ENCODE data around the gene SNRNP25.

GRCh38 chr16:44655-45054 lies 9.0 kb upstream of the SNRNP25 start:
- TF ChIP-seq CTCF (IDR thresholded peaks at IDR 0.05; ENCODE audit: insufficient read depth, low read length, poor library complexity, severe bottlenecking): no peak
- no peak for TF ChIP-seq EZH2phosphoT487 (conservative IDR thresholded peaks at IDR 0.05; ENCODE audit: low read length)

Data from SU-DHL-6 (cell line).